Pancreas (tissue), 10 donors: ENCODE measurements around the gene TSHZ3. TPM values are rescaled to one million over a fixed set of nuclear protein-coding genes. Genes with fewer than 3 reads are reported as not detected.

Experiments
- ATAC-seq, 4 donors: fragments of 200-7000 bp; cut with Tn5 transposase; one replicate each; pipeline versions ENCODE4 v1.8.0 to v1.9.1; 2020; ENCODE audit warnings: mild to moderate bottlenecking in 4 of 4, moderate library complexity in 4 of 4
- DNase-seq, 6 donors: peaks; one replicate each; pipeline ENCODE4 v3.0.0-alpha.2; 2020
- FAIRE-seq: peaks from 2 replicates; lab custom pipeline; 2012; peaks lifted over from hg19 to GRCh38; lab: Jason Lieb, UNC
- H3K27ac ChIP-seq, 4 donors: fragments of 200-600 bp; sonication (generic); 1 replicate in 3 of 4; 2 replicates in 1 of 4; pipeline versions ENCODE4 v1.5.0 to v1.8.0; 2020
- H3K27me3 ChIP-seq, 4 donors: fragments of 200-600 bp; one replicate each; pipeline ENCODE4 v1.8.0; 2021
- H3K36me3 ChIP-seq, 3 donors: fragments of 200-600 bp; sonication (generic) in 1 of 3; one replicate each; pipeline versions ENCODE4 v1.5.0 to v1.8.0; 2020 to 2021
- H3K4me1 ChIP-seq, 3 donors: fragments of 200-600 bp; one replicate each; pipeline ENCODE4 v1.8.0; 2021
- H3K4me3 ChIP-seq, 4 donors: fragments of 200-600 bp; sonication (generic) in 2 of 4; one replicate each; pipeline versions ENCODE4 v1.5.0 to v1.8.0; 2020 to 2021
- H3K9me3 ChIP-seq, 4 donors: fragments of 200-600 bp; one replicate each; pipeline ENCODE4 v1.8.0; 2021
- CTCF ChIP-seq, 4 donors: fragments of 200-600 bp; sonication (generic) in 3 of 4; IDR thresholded peaks; one replicate each; pipeline versions ENCODE4 v1.5.0 to v1.8.0; 2021; ENCODE audit warnings: antibody characterized with exemption in 4 of 4
- WGBS, 2 donors: extraction: QIAGEN DNeasy Blood & Tissue Kit; methylation state at CpG; one replicate each; pipeline ENCODE4 v1.1.7; 2013; 5-methylcytosine and 5-hydroxymethylcytosine counted together
- intact Hi-C, 3 donors: fragments of 100-400 bp; cut with DNase I; formaldehyde crosslinking; loops; one replicate each; pipeline versions ENCODE4 v1.11.1 to v1.14.2; 2022
- polyA plus RNA-seq, 2 donors: library from polyadenylated mRNA; stranded (reverse); fragments of 200-250 nt; gene quantifications; one replicate each; pipeline ENCODE4 v1.2.3, GENCODE V29; 2013
- total RNA-seq, 6 donors: library from RNA; stranded (reverse); fragmentation: NEBNext Ultra II Directional in 4 of 6; extraction: Animal tissue kit (Norgen Biotek cat#: 25700) in 4 of 6; gene quantifications; one replicate each; pipeline versions ENCODE4 v1.2.1 to v1.2.4, GENCODE V29; 2021 to 2023
- donor health status: healthy with polysubstance abuse.
- donor health status: DM: no; HTN: no; CAD: no; lungs with moderate emphysema.
- donor health status: DM: no; HTN: no; CAD: no.
- donor health status: control.
- donor health status: control.
- donor health status: Bipolar disorder and iron deficiency.
- donor health status: DM: yes; HTN: yes; CAD: no.
- donor health status: DM: no; HTN: no; CAD: no.
- donor health status: DM: no; HTN: no; CAD: no.
- donor health status: DM: yes; HTN: yes; CAD: no.

The TSHZ3 gene
- total and polyA plus RNA-seq, 8 donors = 0.87 to 3.2 (median 1.5) TPM

GRCh38 chr19:31310432-31311133 is 38.7 kb downstream of the TSHZ3 start:
- Histone ChIP-seq H3K4me3 (no peak overlapping the region), H3K4me1 (no peaks in the 10 kb centered on the region), H3K36me3 (no peaks in the 10 kb centered on the region), H3K27me3 (no peaks in the 10 kb centered on the region), H3K27ac (no peak overlapping the region), H3K9me3 (no peaks in the 10 kb centered on the region)
- intact Hi-C loops = no loop called here
- DNase-seq = no peak
- 72 to 81% methylated on average over 4 of the region's 4 CpGs for WGBS, 2 donors
- no peak for ATAC-seq
- TF ChIP-seq CTCF (IDR thresholded peaks at IDR 0.05) = no peak
- FAIRE-seq = no peak

GRCh38 chr19:31308781-31309180 is 40.5 kb downstream of the TSHZ3 start:
- Histone ChIP-seq H3K36me3 (no peaks in the 10 kb centered on the region), H3K27ac (no peak overlapping the region), H3K27me3 (no peaks in the 10 kb centered on the region), H3K9me3 (no peaks in the 10 kb centered on the region), H3K4me3 (no peak overlapping the region), H3K4me1 (no peaks in the 10 kb centered on the region)
- no peak for ATAC-seq
- no peak for DNase-seq
- TF ChIP-seq CTCF (IDR thresholded peaks at IDR 0.05) = no peak
- FAIRE-seq = no peak
- intact Hi-C loops = no loop called here
- WGBS, 2 donors = 88 to 93% methylated on average over 13 of the region's 13 CpGs

- Histone ChIP-seq H3K27me3 (no peaks in the 10 kb centered on the region), H3K4me1 (no peaks in the 10 kb centered on the region), H3K36me3 (no peaks in the 10 kb centered on the region), H3K27ac (no peak overlapping the region), H3K9me3 (no peaks in the 10 kb centered on the region), H3K4me3 (no peak overlapping the region)
- TF ChIP-seq CTCF (IDR thresholded peaks at IDR 0.05) = no peak
- no peak for ATAC-seq
- intact Hi-C loops = no loop called here
- WGBS, 2 donors = 81 to 86% methylated on average over 13 of the region's 13 CpGs
- DNase-seq = no peak
- FAIRE-seq = no peak
These were observed 42.1 kb downstream of the TSHZ3 start for GRCh38 chr19:31307071-31307669.

- FAIRE-seq = no peak
- no peak for ATAC-seq
- no peak overlapping the region for H3K4me3 ChIP-seq
These were observed 43.1 kb downstream of the TSHZ3 start for GRCh38 chr19:31306006-31306753.

More at GRCh38 chr19:31306006-31306753, 43.1 kb downstream of the TSHZ3 start:
- H3K27me3 ChIP-seq = no peaks in the 10 kb centered on the region
- no peaks in the 10 kb centered on the region for H3K9me3 ChIP-seq
- H3K27ac ChIP-seq = no peak overlapping the region
- no peaks in the 10 kb centered on the region for H3K36me3 ChIP-seq
- WGBS, 2 donors = 79 to 86% methylated on average over 28 of the region's 28 CpGs
- DNase-seq = no peak
- H3K4me1 ChIP-seq = no peaks in the 10 kb centered on the region
- intact Hi-C loops = no loop called here
- TF ChIP-seq CTCF (IDR thresholded peaks at IDR 0.05) = no peak
